HepG2 (cell line): ENCODE results near the gene PDZD7. TPM values are rescaled to one million over a fixed set of nuclear protein-coding genes. Genes with fewer than 3 reads are reported as not detected.

Experiments
- ATF7 ChIP-seq, 2 experiments: fragments of 450-650 bp in 1 of 2; sonication (generic) in 1 of 2; formaldehyde crosslinking in 1 of 2; IDR thresholded peaks; 2 replicates each; pipeline versions ENCODE4 v1.4.0 to v1.6.1; 2016 to 2020; ENCODE audit warnings: antibody characterized with exemption in 1 of 2, mild to moderate bottlenecking in 1 of 2, missing genetic modification reagents in 1 of 2
- CBX2 ChIP-seq, 2 experiments: fragments of 200-600 bp in 1 of 2; sonication (generic); formaldehyde crosslinking in 1 of 2; IDR thresholded peaks; 2 replicates each; pipeline versions ENCODE4 v1.7.0 to v1.8.1; 2018 to 2022; ENCODE audit warnings: low read depth in 2 of 2, low read length in 1 of 2, mild to moderate bottlenecking in 1 of 2, missing genetic modification reagents in 1 of 2
- CENPT ChIP-seq: sonication (generic); formaldehyde crosslinking; IDR thresholded peaks from 2 replicates; pipeline ENCODE4 v1.8.0; 2022; ENCODE audit warnings: low read depth, mild to moderate bottlenecking, moderate library complexity, missing genetic modification reagents
- DNMT1 ChIP-seq: sonication (generic); formaldehyde crosslinking; IDR thresholded peaks from 2 replicates; pipeline ENCODE4 v1.5.1; 2020; ENCODE audit warnings: mild to moderate bottlenecking, missing genetic modification reagents
- HDAC2 ChIP-seq: sonication (generic); formaldehyde crosslinking; IDR thresholded peaks from 2 replicates; pipeline ENCODE4 v1.4.0; 2020; ENCODE audit warnings: missing genetic modification reagents
- HNF4A ChIP-seq: sonication (generic); formaldehyde crosslinking; IDR thresholded peaks from 2 replicates; pipeline ENCODE4 v1.4.0; 2020; ENCODE audit warnings: missing genetic modification reagents
- KDM1A ChIP-seq: IDR thresholded peaks from 2 replicates; pipeline ENCODE4 v1.6.1; 2016; ENCODE audit warnings: missing compliant biosample characterization
- KLF9 ChIP-seq: IDR thresholded peaks from 2 replicates; pipeline ENCODE4 v1.6.1; 2016; ENCODE audit warnings: low read depth
- NRL ChIP-seq: sonication (generic); formaldehyde crosslinking; IDR thresholded peaks from 2 replicates; pipeline ENCODE4 v1.5.0; 2020; ENCODE audit warnings: missing genetic modification reagents, mild to moderate bottlenecking, moderate library complexity, borderline replicate concordance
- POLR2G ChIP-seq: fragments of 200-400 bp; formaldehyde crosslinking; IDR thresholded peaks from 2 replicates; pipeline ENCODE4 v1.6.1; 2018; ENCODE audit warnings: mild to moderate bottlenecking, low read depth, low read length, moderate library complexity
- REPIN1 ChIP-seq: sonication (generic); formaldehyde crosslinking; IDR thresholded peaks from 2 replicates; pipeline ENCODE4 v1.8.0; 2022; ENCODE audit warnings: missing genetic modification reagents, low read depth, mild to moderate bottlenecking, borderline replicate concordance
- RFX5 ChIP-seq: IDR thresholded peaks from 2 replicates; pipeline ENCODE4 v1.6.1; 2011; ENCODE audit warnings: low read depth, low read length, improper control_type of control experiment
- RNF2 ChIP-seq: fragments of 450-650 bp; conservative IDR thresholded peaks from 2 replicates; pipeline ENCODE4 v1.6.1; 2016; ENCODE audit warnings: low read depth
- SAP130 ChIP-seq: IDR thresholded peaks from 2 replicates; pipeline ENCODE4 v1.6.1; 2016; ENCODE audit warnings: low read depth
- SMAD1 ChIP-seq: sonication (generic); formaldehyde crosslinking; IDR thresholded peaks from 2 replicates; pipeline ENCODE4 v1.4.0; 2020; ENCODE audit warnings: missing genetic modification reagents, low read depth, mild to moderate bottlenecking, borderline replicate concordance
- ZBTB3 ChIP-seq: sonication (generic); formaldehyde crosslinking; IDR thresholded peaks from 2 replicates; pipeline ENCODE4 v1.4.0; 2020; ENCODE audit warnings: low read depth, mild to moderate bottlenecking, moderate library complexity, missing genetic modification reagents, borderline replicate concordance
- ZNF44 ChIP-seq: sonication (generic); formaldehyde crosslinking; IDR thresholded peaks from 2 replicates; pipeline ENCODE4 v1.5.1; 2020; ENCODE audit warnings: mild to moderate bottlenecking, missing genetic modification reagents
- ZNF547 ChIP-seq: sonication (generic); formaldehyde crosslinking; IDR thresholded peaks from 2 replicates; pipeline ENCODE4 v1.5.1; 2020; ENCODE audit warnings: mild to moderate bottlenecking, missing genetic modification reagents
- ZNF790 ChIP-seq: sonication (generic); formaldehyde crosslinking; IDR thresholded peaks from 2 replicates; pipeline ENCODE4 v1.8.0; 2022; ENCODE audit warnings: missing genetic modification reagents, mild to moderate bottlenecking, borderline replicate concordance
- ZSCAN31 ChIP-seq: sonication (generic); formaldehyde crosslinking; IDR thresholded peaks from 2 replicates; pipeline ENCODE4 v1.5.0; 2020; ENCODE audit warnings: low read depth, mild to moderate bottlenecking, missing genetic modification reagents
- polyA plus RNA-seq, 8 experiments: library from polyadenylated mRNA; depleted of rRNA in 3 of 8; stranded (reverse) in 7 of 8; unstranded in 1 of 8; fragments of >200 nt; fragmentation: Illumina TruSeq in 4 of 8; extraction: Trizol in 4 of 8; gene quantifications; 2 replicates each; pipeline versions ENCODE4 v1.2.1 to v1.2.3, GENCODE V29; 2011 to 2016; ENCODE audit warnings: low read depth in 4 of 8, missing spikeins in 1 of 8, mixed read lengths in 1 of 8; ENCODE audit not compliant: insufficient read depth in 1 of 8
- total RNA-seq, 5 experiments: library from RNA; depleted of rRNA; stranded (reverse); fragments of >200 nt; fragmentation: Illumina TruSeq; extraction: Trizol; gene quantifications; 2 replicates each; pipeline ENCODE4 v1.2.3, GENCODE V29; 2016; ENCODE audit warnings: low read depth in 1 of 5
- TF ChIP-seq, protein P1 (sequence below): sonication (generic); formaldehyde crosslinking; IDR thresholded peaks from 2 replicates; pipeline ENCODE4 v1.8.0; 2022; ENCODE audit warnings: missing genetic modification reagents, low read depth, mild to moderate bottlenecking, borderline replicate concordance
- TF ChIP-seq, protein P2 (sequence below): IDR thresholded peaks from 2 replicates; pipeline ENCODE4 v1.6.1; 2016
- TF ChIP-seq, protein P3 (sequence below): sonication (generic); formaldehyde crosslinking; IDR thresholded peaks from 2 replicates; pipeline ENCODE4 v1.4.0; 2020; ENCODE audit warnings: missing genetic modification reagents, low read depth, mild to moderate bottlenecking, borderline replicate concordance
- TF ChIP-seq, protein P4 (sequence below): sonication (generic); formaldehyde crosslinking; IDR thresholded peaks from 2 replicates; pipeline ENCODE4 v1.5.1; 2020; ENCODE audit warnings: missing genetic modification reagents, mild to moderate bottlenecking, borderline replicate concordance

Gene PDZD7
- total and polyA plus RNA-seq, 2 of the 13 experiments (the other 11 are each of a cell fraction or from before 2014, with no cell fraction given) = 0.58 to 0.73 TPM

DNA sequence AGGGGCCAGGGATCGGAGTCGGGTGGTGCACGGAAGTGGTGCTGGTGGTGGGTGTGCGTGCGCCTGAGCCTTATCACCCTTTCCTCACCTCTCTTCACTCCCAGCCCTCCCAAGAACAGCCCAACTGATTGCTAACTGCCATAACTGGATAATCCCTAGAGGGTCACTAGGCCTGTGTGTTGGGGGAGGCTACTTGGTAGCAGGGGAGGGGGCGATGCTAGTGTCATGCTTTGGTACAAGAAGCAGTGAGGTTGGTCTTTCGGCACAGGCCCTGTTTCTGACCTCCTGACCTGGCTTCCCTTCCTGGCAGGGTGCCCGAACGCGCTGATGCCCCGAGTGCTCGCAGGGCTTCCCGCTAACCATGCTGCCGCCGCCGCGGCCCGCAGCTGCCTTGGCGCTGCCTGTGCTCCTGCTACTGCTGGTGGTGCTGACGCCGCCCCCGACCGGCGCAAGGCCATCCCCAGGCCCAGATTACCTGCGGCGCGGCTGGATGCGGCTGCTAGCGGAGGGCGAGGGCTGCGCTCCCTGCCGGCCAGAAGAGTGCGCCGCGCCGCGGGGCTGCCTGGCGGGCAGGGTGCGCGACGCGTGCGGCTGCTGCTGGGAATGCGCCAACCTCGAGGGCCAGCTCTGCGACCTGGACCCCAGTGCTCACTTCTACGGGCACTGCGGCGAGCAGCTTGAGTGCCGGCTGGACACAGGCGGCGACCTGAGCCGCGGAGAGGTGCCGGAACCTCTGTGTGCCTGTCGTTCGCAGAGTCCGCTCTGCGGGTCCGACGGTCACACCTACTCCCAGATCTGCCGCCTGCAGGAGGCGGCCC lies 31.5 kb upstream of the PDZD7 start (continued):
- peak; percentile 70 for TF ChIP-seq POLR2G
- TF ChIP-seq ZSCAN31 (CRISPR knock-in tag) = peak; percentile 99
- TF ChIP-seq, protein P1, sequence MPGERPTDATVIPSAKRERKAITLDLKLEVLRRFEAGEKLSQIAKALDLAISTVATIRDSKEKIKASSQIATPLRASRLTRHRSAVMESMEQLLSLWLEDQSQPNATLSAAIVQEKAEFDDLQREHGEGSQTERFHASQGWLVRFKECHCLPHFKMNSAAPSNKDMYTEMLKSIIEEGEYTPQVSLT = no peak; the same call in 1 of the 2 replicates
- TF ChIP-seq CENPT (CRISPR knock-in tag) = peak; percentile 88; the same call in 1 of the 2 replicates
- TF ChIP-seq NRL (CRISPR knock-in tag) = peak; percentile 88
- peak; percentile 88 for TF ChIP-seq SAP130 (CRISPR knock-in tag)
- no peak for TF ChIP-seq REPIN1 (CRISPR knock-in tag)
- TF ChIP-seq, protein P2, sequence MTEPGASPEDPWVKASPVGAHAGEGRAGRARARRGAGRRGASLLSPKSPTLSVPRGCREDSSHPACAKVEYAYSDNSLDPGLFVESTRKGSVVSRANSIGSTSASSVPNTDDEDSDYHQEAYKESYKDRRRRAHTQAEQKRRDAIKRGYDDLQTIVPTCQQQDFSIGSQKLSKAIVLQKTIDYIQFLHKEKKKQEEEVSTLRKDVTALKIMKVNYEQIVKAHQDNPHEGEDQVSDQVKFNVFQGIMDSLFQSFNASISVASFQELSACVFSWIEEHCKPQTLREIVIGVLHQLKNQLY = 0 out of 2 replicates have a peak, but pooled peaks have one; percentile 40
- TF ChIP-seq CBX2 (IDR thresholded peaks at IDR 0.05; ENCODE audit: low read depth, low read length) = no peak
- 0 out of 2 replicates have a peak, but pooled peaks have one; percentile 41 for TF ChIP-seq CBX2 (CRISPR knock-in tag; IDR thresholded peaks at IDR 0.05; ENCODE audit: low read depth)
- TF ChIP-seq KLF9 (CRISPR knock-in tag) = no peak
- 0 out of 2 replicates have a peak, but pooled peaks have one; percentile 78 for TF ChIP-seq ZBTB3 (CRISPR knock-in tag)
- TF ChIP-seq ATF7 (IDR thresholded peaks at IDR 0.05) = no peak
- TF ChIP-seq ATF7 (CRISPR knock-in tag; IDR thresholded peaks at IDR 0.05) = peak; percentile 79
- TF ChIP-seq KDM1A = no peak
- TF ChIP-seq RNF2 = peak; percentile 86; the same call in 1 of the 2 replicates
- TF ChIP-seq HNF4A (CRISPR knock-in tag) = peak; percentile 55; the same call in 1 of the 2 replicates
- TF ChIP-seq RFX5 = peak; percentile 16; the same call in 1 of the 2 replicates
- peak; percentile 96 for TF ChIP-seq ZNF547 (CRISPR knock-in tag)
- TF ChIP-seq DNMT1 (CRISPR knock-in tag) = 0 out of 2 replicates have a peak, but pooled peaks have one; percentile 82
- TF ChIP-seq, protein P3, sequence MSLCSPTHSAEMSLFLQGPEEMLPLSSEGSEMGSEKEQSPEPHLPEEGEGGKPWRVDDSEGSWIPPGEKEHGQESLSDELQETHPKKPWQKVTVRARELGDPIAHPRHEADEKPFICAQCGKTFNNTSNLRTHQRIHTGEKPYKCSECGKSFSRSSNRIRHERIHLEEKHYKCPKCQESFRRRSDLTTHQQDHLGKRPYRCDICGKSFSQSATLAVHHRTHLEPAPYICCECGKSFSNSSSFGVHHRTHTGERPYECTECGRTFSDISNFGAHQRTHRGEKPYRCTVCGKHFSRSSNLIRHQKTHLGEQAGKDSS (CRISPR knock-in tag) = peak; percentile 98; the same call in 1 of the 2 replicates
- peak; percentile 89; the same call in 1 of the 2 replicates for TF ChIP-seq ZNF44 (CRISPR knock-in tag)
- peak; percentile 87; the same call in 1 of the 2 replicates for TF ChIP-seq ZNF790 (CRISPR knock-in tag)
- TF ChIP-seq SMAD1 (CRISPR knock-in tag) = 0 out of 2 replicates have a peak, but pooled peaks have one; percentile 35
- peak; percentile 43 for TF ChIP-seq HDAC2
- TF ChIP-seq, protein P4, sequence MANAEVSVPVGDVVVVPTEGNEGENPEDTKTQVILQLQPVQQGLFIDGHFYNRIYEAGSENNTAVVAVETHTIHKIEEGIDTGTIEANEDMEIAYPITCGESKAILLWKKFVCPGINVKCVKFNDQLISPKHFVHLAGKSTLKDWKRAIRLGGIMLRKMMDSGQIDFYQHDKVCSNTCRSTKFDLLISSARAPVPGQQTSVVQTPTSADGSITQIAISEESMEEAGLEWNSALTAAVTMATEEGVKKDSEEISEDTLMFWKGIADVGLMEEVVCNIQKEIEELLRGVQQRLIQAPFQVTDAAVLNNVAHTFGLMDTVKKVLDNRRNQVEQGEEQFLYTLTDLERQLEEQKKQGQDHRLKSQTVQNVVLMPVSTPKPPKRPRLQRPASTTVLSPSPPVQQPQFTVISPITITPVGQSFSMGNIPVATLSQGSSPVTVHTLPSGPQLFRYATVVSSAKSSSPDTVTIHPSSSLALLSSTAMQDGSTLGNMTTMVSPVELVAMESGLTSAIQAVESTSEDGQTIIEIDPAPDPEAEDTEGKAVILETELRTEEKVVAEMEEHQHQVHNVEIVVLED (CRISPR knock-in tag) = peak; percentile 71; the same call in 1 of the 2 replicates
